WTC11 (cell line): ENCODE measurements around the gene ISOC2. TPM values are rescaled to one million over a fixed set of nuclear protein-coding genes. Genes with fewer than 3 reads are reported as not detected.
"Not testable (repeated sequence)": the region's sequence is repeated elsewhere in the genome, so short reads cannot be mapped to it uniquely, and the experiment has no call there.

Experiments
- ATAC-seq: fragments of 200-7000 bp; cut with Tn5 transposase; 2 replicates; pipeline ENCODE4 v1.10.0; 2021; ENCODE audit warnings: mild to moderate bottlenecking, moderate library complexity
- CTCF ChIA-PET: fragments of 300-600 bp; sonication (Branson Sonifier 250); formaldehyde crosslinking; loops from one replicate; lab custom pipeline; 2021; ENCODE audit warnings: antibody characterized with exemption; lab: Charles Lee
- POLR2A ChIA-PET: fragments of 350-600 bp; sonication (Branson Sonifier 250); formaldehyde crosslinking; loops from one replicate; lab custom pipeline; 2021; ENCODE audit warnings: antibody characterized with exemption; lab: Charles Lee
- DNase-seq: peaks from one replicate; pipeline ENCODE4 v3.0.0; 2021; ENCODE audit warnings: low spot score
- H3K27ac Mint-ChIP-seq: 2 replicates; pipeline ENCODE4 v1.8.0; 2021; ENCODE audit warnings: mixed read lengths
- H3K27me3 Mint-ChIP-seq: 2 replicates; pipeline ENCODE4 v1.8.0; 2021; ENCODE audit warnings: low read depth, mild to moderate bottlenecking, moderate library complexity, mixed read lengths
- H3K36me3 Mint-ChIP-seq: 2 replicates; pipeline ENCODE4 v1.8.0; 2021; ENCODE audit warnings: mixed read lengths
- H3K4me1 Mint-ChIP-seq: 2 replicates; pipeline ENCODE4 v1.8.0; 2022; ENCODE audit warnings: mixed read lengths
- H3K4me3 Mint-ChIP-seq: 2 replicates; pipeline ENCODE4 v1.8.0; 2021; ENCODE audit warnings: mild to moderate bottlenecking, moderate library complexity, mixed read lengths
- H3K9me3 Mint-ChIP-seq: 2 replicates; pipeline ENCODE4 v1.8.0; 2021; ENCODE audit warnings: mixed read lengths
- CDX4 ChIP-seq: fragments of 250-450 bp; sonication (Bioruptor Pico); IDR thresholded peaks from 2 replicates; pipeline ENCODE4 v1.9.0; 2021; ENCODE audit warnings: moderate library complexity, mild to moderate bottlenecking, inconsistent platforms, borderline replicate concordance
- E2F4 ChIP-seq: sonication (generic); formaldehyde crosslinking; IDR thresholded peaks from 2 replicates; pipeline ENCODE4 v1.8.1; 2022; ENCODE audit warnings: low read depth, mild to moderate bottlenecking, moderate library complexity, missing genetic modification reagents, borderline replicate concordance
- ELF4 ChIP-seq: sonication (generic); formaldehyde crosslinking; IDR thresholded peaks from 2 replicates; pipeline ENCODE4 v1.8.1; 2022; ENCODE audit warnings: low read depth, mild to moderate bottlenecking, moderate library complexity, missing genetic modification reagents
- IRF1 ChIP-seq: sonication (generic); formaldehyde crosslinking; IDR thresholded peaks from 2 replicates; pipeline ENCODE4 v1.8.0; 2023; ENCODE audit warnings: missing genetic modification reagents
- JAZF1 ChIP-seq: fragments of 250-450 bp; sonication (Bioruptor Pico); IDR thresholded peaks from 2 replicates; pipeline ENCODE4 v1.9.0; 2021; ENCODE audit warnings: moderate library complexity, mild to moderate bottlenecking, inconsistent platforms
- MYBL2 ChIP-seq: sonication (generic); formaldehyde crosslinking; IDR thresholded peaks from 2 replicates; pipeline ENCODE4 v1.8.1; 2023; ENCODE audit warnings: mild to moderate bottlenecking, moderate library complexity, missing genetic modification reagents
- NFATC4 ChIP-seq: fragments of 250-450 bp; sonication (Bioruptor Pico); IDR thresholded peaks from 2 replicates; pipeline ENCODE4 v1.9.0; 2021; ENCODE audit warnings: mild to moderate bottlenecking
- PREB ChIP-seq: sonication (generic); formaldehyde crosslinking; IDR thresholded peaks from 2 replicates; pipeline ENCODE4 v1.8.1; 2022; ENCODE audit warnings: mild to moderate bottlenecking, missing genetic modification reagents, moderate library complexity, borderline replicate concordance
- SP1 ChIP-seq: sonication (generic); formaldehyde crosslinking; conservative IDR thresholded peaks from 2 replicates; pipeline ENCODE4 v1.8.1; 2022; ENCODE audit warnings: missing genetic modification reagents
- STAT6 ChIP-seq: sonication (generic); formaldehyde crosslinking; conservative IDR thresholded peaks from 2 replicates; pipeline ENCODE4 v1.8.1; 2023; ENCODE audit warnings: mild to moderate bottlenecking, low read depth, missing genetic modification reagents, moderate library complexity
- TEAD1 ChIP-seq: sonication (generic); formaldehyde crosslinking; IDR thresholded peaks from 2 replicates; pipeline ENCODE4 v1.8.0; 2022; ENCODE audit warnings: mild to moderate bottlenecking, missing genetic modification reagents
- ZBTB43 ChIP-seq: sonication (generic); formaldehyde crosslinking; IDR thresholded peaks from 2 replicates; pipeline ENCODE4 v1.8.1; 2023; ENCODE audit warnings: mild to moderate bottlenecking, missing genetic modification reagents
- ZNF121 ChIP-seq: sonication (generic); formaldehyde crosslinking; IDR thresholded peaks from 2 replicates; pipeline ENCODE4 v1.8.0; 2023; ENCODE audit warnings: missing genetic modification reagents
- ZNF281 ChIP-seq: sonication (generic); formaldehyde crosslinking; IDR thresholded peaks from 2 replicates; pipeline ENCODE4 v1.8.0; 2023; ENCODE audit warnings: mild to moderate bottlenecking, missing genetic modification reagents
- total RNA-seq: library from RNA; stranded (reverse); gene quantifications from 3 replicates; pipeline ENCODE4 v1.2.3, GENCODE V29; 2021

The ISOC2 gene
- total RNA-seq, 1 experiment from 2014 or later, result 96.3 TPM

- no peak for ATAC-seq
- DNase-seq, result no peak
- Mint-ChIP-seq H3K27me3 (peaks cover 54% of the 10 kb centered on the region), H3K4me3 (no peak overlapping the region), H3K4me1 (no peaks in the 10 kb centered on the region; the same call in 1 of the 2 replicates), H3K27ac (no peak overlapping the region), H3K36me3 (no peaks in the 10 kb centered on the region), H3K9me3 (peaks cover 4% of the 10 kb centered on the region; the same call in 1 of the 2 replicates)
- ChIA-PET POLR2A (interaction anchor here (1.2 kb wide), 1 partner anchor 11 kb away, joined by 5 read pairs; no protein-coding TSS in a partner anchor), CTCF (interaction anchor here (0.9 to 2.4 kb wide), 3 partner anchors 21 to 108 kb away, joined by 3 to 13 read pairs (median 5); no protein-coding TSS in a partner anchor)
- TF ChIP-seq TEAD1, result no peak
- TF ChIP-seq NFATC4 (CRISPR knock-in tag), result no peak
These were observed 36.3 kb upstream of the ISOC2 start for GRCh38 chr19:55497763-55498162.

- not testable (repeated sequence) for H3K4me3 Mint-ChIP-seq, H3K4me1 Mint-ChIP-seq, ATAC-seq, H3K9me3 Mint-ChIP-seq, H3K27ac Mint-ChIP-seq, H3K36me3 Mint-ChIP-seq, DNase-seq
- peaks cover 48% of the 10 kb centered on the region for H3K27me3 Mint-ChIP-seq
- POLR2A ChIA-PET, result interaction anchor here (1.3 kb wide), 1 partner anchor 109 kb away, joined by 3 read pairs; no protein-coding TSS in a partner anchor
- CTCF ChIA-PET, result interaction anchor here (2.4 kb wide), 1 partner anchor 29 kb away, joined by 13 read pairs; no protein-coding TSS in a partner anchor
These were observed 35.4 kb upstream of the ISOC2 start for GRCh38 chr19:55496820-55497219.

- DNase-seq, result no peak
- no peak for ATAC-seq
These were observed 34.4 kb upstream of the ISOC2 start for GRCh38 chr19:55495646-55496349.

More at GRCh38 chr19:55495646-55496349, 34.4 kb upstream of the ISOC2 start:
- H3K4me3 Mint-ChIP-seq, result no peak overlapping the region
- no peaks in the 10 kb centered on the region; the same call in 1 of the 2 replicates for H3K4me1 Mint-ChIP-seq
- peaks cover 37% of the 10 kb centered on the region for H3K27me3 Mint-ChIP-seq
- H3K36me3 Mint-ChIP-seq, result no peaks in the 10 kb centered on the region
- POLR2A ChIA-PET, result interaction anchor here (1.3 kb wide), 1 partner anchor 110 kb away, joined by 3 read pairs; no protein-coding TSS in a partner anchor
- H3K9me3 Mint-ChIP-seq, result no peaks in the 10 kb centered on the region
- CTCF ChIA-PET, result interaction anchor here (1.3 to 1.6 kb wide), 2 partner anchors 8 to 28 kb away, joined by 4 to 5 read pairs; no protein-coding TSS in a partner anchor
- TF ChIP-seq MYBL2 (CRISPR knock-in tag), result no peak
- TF ChIP-seq SP1, result no peak
- no peak for TF ChIP-seq ELF4
- no peak for TF ChIP-seq PREB (CRISPR knock-in tag)
- TF ChIP-seq ZNF121 (CRISPR knock-in tag), result no peak
- no peak for TF ChIP-seq ZNF281 (CRISPR knock-in tag)
- TF ChIP-seq JAZF1 (CRISPR knock-in tag), result no peak
- no peak for TF ChIP-seq CDX4 (CRISPR knock-in tag)
- no peak for TF ChIP-seq ZBTB43
- TF ChIP-seq STAT6 (CRISPR knock-in tag), result no peak
- TF ChIP-seq E2F4 (CRISPR knock-in tag), result no peak
- TF ChIP-seq IRF1 (CRISPR knock-in tag), result no peak
- no peak overlapping the region for H3K27ac Mint-ChIP-seq
